Spleen (tissue), 11 donors: ENCODE measurements around the gene TENT5D. TPM values are rescaled to one million over a fixed set of nuclear protein-coding genes. Genes with fewer than 3 reads are reported as not detected.
"Not testable (repeated sequence)": the region's sequence is repeated elsewhere in the genome, so short reads cannot be mapped to it uniquely, and the experiment has no call there.

ENCODE experiments used
- DNase-seq: peaks from one replicate; pipeline ENCODE4 v3.0.0-alpha.2; 2020
- H3K27ac ChIP-seq, 8 donors: fragments of 200-600 bp; sonication (generic) in 7 of 8; 1 replicate in 4 of 8; 2 replicates in 4 of 8; pipeline versions ENCODE4 v1.5.0 to v1.8.0; 2016 to 2021; ENCODE audit warnings: inconsistent platforms in 4 of 8, mild to moderate bottlenecking in 4 of 8, moderate library complexity in 1 of 8
- H3K27me3 ChIP-seq, 7 donors: fragments of 200-600 bp; sonication (generic) in 6 of 7; replicated peaks in 1 of 7; 1 replicate in 4 of 7; 2 replicates in 3 of 7; pipeline versions ENCODE4 v1.5.0 to v1.8.0; 2016 to 2021; ENCODE audit warnings: inconsistent platforms in 3 of 7, mild to moderate bottlenecking in 1 of 7
- H3K36me3 ChIP-seq, 6 donors: fragments of 200-600 bp; sonication (generic) in 5 of 6; 1 replicate in 4 of 6; 2 replicates in 2 of 6; pipeline versions ENCODE4 v1.5.0 to v1.8.0; 2016 to 2021; ENCODE audit warnings: inconsistent platforms in 2 of 6
- H3K4me1 ChIP-seq, 6 donors: fragments of 200-600 bp; sonication (generic) in 5 of 6; 1 replicate in 3 of 6; 2 replicates in 3 of 6; pipeline versions ENCODE4 v1.5.0 to v1.8.0; 2016 to 2021; ENCODE audit warnings: inconsistent platforms in 3 of 6
- H3K4me3 ChIP-seq, 8 donors: fragments of 200-600 bp; sonication (generic) in 7 of 8; 1 replicate in 4 of 8; 2 replicates in 4 of 8; pipeline versions ENCODE4 v1.5.0 to v1.8.0; 2016 to 2021; ENCODE audit warnings: inconsistent platforms in 4 of 8, mild to moderate bottlenecking in 4 of 8, moderate library complexity in 2 of 8
- H3K9me3 ChIP-seq, 8 donors: fragments of 200-600 bp; sonication (generic) in 7 of 8; 1 replicate in 4 of 8; 2 replicates in 4 of 8; pipeline versions ENCODE4 v1.5.0 to v1.8.0; 2016 to 2021; ENCODE audit warnings: inconsistent platforms in 4 of 8
- POLR2A ChIP-seq, 3 donors: fragments of 450-650 bp; IDR thresholded peaks; one replicate each; pipeline ENCODE4 v1.5.1; 2017; ENCODE audit warnings: antibody characterized with exemption in 3 of 3, mild to moderate bottlenecking in 1 of 3
- POLR2AphosphoS5 ChIP-seq, 3 donors: sonication (generic); formaldehyde crosslinking; IDR thresholded peaks; one replicate each; pipeline ENCODE4 v1.5.1; 2017; ENCODE audit warnings: antibody characterized with exemption in 3 of 3
- WGBS, 5 donors: extraction: QIAGEN DNeasy Blood & Tissue Kit in 3 of 5; methylation state at CpG; one replicate each; pipeline versions ENCODE4 v1.1.5 to v1.1.7; 2013 to 2018; 5-methylcytosine and 5-hydroxymethylcytosine counted together
- intact Hi-C: fragments of 100-400 bp; cut with DNase I; formaldehyde crosslinking; loops from one replicate; pipeline ENCODE4 v1.15.0; 2023; ENCODE audit warnings: low total_unique reads
- polyA plus RNA-seq, 3 donors: library from polyadenylated mRNA; stranded (reverse); fragments of 200-250 nt; gene quantifications; one replicate each; pipeline ENCODE4 v1.2.1, GENCODE V29; 2013
- total RNA-seq, 7 donors: library from RNA; depleted of rRNA in 3 of 7; stranded (reverse); fragments of >200 nt in 3 of 7; fragmentation: NEBNext Ultra II Directional in 4 of 7; extraction: Animal tissue kit (Norgen Biotek cat#: 25700) in 4 of 7; gene quantifications; one replicate each; pipeline versions ENCODE4 v1.1.0 to v1.2.1, GENCODE V29; 2016 to 2021
- TF ChIP-seq, protein P1 (sequence below), 11 experiments: fragments of 200-600 bp in 7 of 11; fragments of 450-650 bp in 4 of 11; sonication (generic) in 4 of 11; IDR thresholded peaks in 8 of 11; conservative IDR thresholded peaks in 3 of 11; 1 replicate in 7 of 11; 2 replicates in 4 of 11; pipeline versions ENCODE4 v1.4.0 to v1.8.0; 2016 to 2021; ENCODE audit warnings: antibody characterized with exemption in 11 of 11, inconsistent platforms in 4 of 11, mild to moderate bottlenecking in 1 of 11
- donor health status: healthy with polysubstance abuse.
- donor health status: DM: no; HTN: no; CAD: no; lungs with moderate emphysema.
- donor health status: DM: no; HTN: no; CAD: no.
- donor health status: Bipolar disorder and iron deficiency.
- donor health status: healthy.
- donor health status: DM: no; HTN: no; CAD: no.
- donor health status: DM: yes; HTN: yes; CAD: no.

Gene TENT5D
- total and polyA plus RNA-seq, 10 donors, result not detected

DNA sequence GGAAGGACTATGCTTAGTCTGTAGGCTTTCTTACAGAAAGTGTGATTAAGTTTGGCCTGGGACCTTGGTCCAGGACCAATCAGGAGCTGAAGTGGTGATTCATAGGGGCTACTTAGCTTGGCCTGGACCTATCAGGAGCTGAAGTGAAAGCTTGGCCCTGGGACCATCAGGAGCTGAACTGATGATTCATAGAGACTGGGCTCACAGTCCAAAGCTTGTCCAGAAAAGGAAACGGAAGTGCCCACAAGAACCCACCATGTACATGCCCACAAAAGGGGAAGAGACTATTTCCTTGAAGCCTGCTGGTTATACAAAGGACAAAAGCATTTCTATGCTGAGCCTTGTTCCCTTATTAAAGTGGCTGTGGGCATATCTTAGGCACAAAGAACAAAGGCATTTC lies 12.6 kb downstream of the TENT5D start:
- intact Hi-C loops, result no loop called here
- Histone ChIP-seq H3K4me3 (no peak overlapping the region), H3K36me3 (no peaks in the 10 kb centered on the region), H3K9me3 (peaks cover 0 to 16% (median 0%) of the 10 kb centered on the region in 8 donors), H3K4me1 (no peaks in the 10 kb centered on the region), H3K27me3 (no peaks in the 10 kb centered on the region), H3K27ac (no peak overlapping the region)
- no peak for DNase-seq
- 24 to 56% (median 43%) methylated on average over 1 of the region's 1 CpG; no CpG with 5 or more reads in 1 of the 5 donors for WGBS, 5 donors
- TF ChIP-seq, protein P1, sequence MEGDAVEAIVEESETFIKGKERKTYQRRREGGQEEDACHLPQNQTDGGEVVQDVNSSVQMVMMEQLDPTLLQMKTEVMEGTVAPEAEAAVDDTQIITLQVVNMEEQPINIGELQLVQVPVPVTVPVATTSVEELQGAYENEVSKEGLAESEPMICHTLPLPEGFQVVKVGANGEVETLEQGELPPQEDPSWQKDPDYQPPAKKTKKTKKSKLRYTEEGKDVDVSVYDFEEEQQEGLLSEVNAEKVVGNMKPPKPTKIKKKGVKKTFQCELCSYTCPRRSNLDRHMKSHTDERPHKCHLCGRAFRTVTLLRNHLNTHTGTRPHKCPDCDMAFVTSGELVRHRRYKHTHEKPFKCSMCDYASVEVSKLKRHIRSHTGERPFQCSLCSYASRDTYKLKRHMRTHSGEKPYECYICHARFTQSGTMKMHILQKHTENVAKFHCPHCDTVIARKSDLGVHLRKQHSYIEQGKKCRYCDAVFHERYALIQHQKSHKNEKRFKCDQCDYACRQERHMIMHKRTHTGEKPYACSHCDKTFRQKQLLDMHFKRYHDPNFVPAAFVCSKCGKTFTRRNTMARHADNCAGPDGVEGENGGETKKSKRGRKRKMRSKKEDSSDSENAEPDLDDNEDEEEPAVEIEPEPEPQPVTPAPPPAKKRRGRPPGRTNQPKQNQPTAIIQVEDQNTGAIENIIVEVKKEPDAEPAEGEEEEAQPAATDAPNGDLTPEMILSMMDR (IDR thresholded peaks at IDR 0.05 in 8 of 11, conservative IDR thresholded peaks at IDR 0.05 in 3 of 11), result no peak
- TF ChIP-seq POLR2AphosphoS5 (IDR thresholded peaks at IDR 0.05) (no peak), POLR2A (IDR thresholded peaks at IDR 0.05) (no peak)

DNA sequence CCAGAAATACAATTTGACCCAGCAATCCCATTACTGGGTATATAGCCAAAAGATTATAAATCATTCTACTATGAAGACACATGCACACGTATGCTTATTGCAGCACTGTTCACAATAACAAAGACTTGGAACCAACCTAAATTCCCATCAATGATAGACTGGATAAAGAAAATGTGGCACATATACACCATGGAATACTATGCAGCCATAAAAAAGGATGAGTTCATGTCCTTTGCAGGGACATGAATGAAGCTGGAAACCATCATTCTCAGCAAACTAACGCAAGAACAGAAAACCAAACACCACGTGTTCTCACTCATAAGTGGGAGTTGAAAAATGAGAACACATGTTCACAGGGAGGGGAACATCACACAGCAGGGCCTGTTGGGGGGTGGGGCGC lies 47.9 kb downstream of the TENT5D start:
- H3K4me3 ChIP-seq, H3K4me1 ChIP-seq, H3K36me3 ChIP-seq, H3K27ac ChIP-seq, intact Hi-C loops, DNase-seq, H3K27me3 ChIP-seq: not testable (repeated sequence)
- 69 to 86% (median 74%) methylated on average over 4 of the region's 4 CpGs for WGBS, 5 donors
- peaks cover 0 to 36% (median 9%) of the 10 kb centered on the region in 8 donors for H3K9me3 ChIP-seq

DNA sequence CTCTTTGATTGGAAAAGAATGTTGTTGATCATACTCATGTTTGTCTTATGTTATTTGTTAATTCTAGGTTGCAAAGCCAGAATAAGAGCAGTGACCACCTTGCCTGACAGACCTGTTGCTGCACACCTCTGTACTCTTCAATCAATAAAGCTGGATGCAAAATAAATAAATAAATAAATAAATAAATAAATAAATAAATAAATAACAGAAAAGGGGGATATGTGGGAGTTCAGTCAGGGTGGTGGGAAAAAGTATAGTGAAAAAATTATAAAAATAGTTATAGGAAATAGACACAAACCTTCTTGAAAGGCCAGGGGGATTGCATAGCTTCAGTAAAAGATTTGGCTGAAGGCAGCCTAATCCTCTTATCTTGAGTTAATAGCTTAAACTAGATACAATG lies 51.3 kb downstream of the TENT5D start:
- no peak for DNase-seq
- Histone ChIP-seq H3K36me3 (no peaks in the 10 kb centered on the region), H3K27ac (no peak overlapping the region), H3K4me3 (no peak overlapping the region), H3K9me3 (peaks cover 0 to 42% (median 9%) of the 10 kb centered on the region in 8 donors), H3K27me3 (no peaks in the 10 kb centered on the region), H3K4me1 (no peaks in the 10 kb centered on the region)
- TF ChIP-seq POLR2A (IDR thresholded peaks at IDR 0.05) (no peak), POLR2AphosphoS5 (IDR thresholded peaks at IDR 0.05) (no peak)
- TF ChIP-seq, protein P1 (IDR thresholded peaks at IDR 0.05 in 8 of 11, conservative IDR thresholded peaks at IDR 0.05 in 3 of 11), result no peak
- intact Hi-C loops, result no loop called here

DNA sequence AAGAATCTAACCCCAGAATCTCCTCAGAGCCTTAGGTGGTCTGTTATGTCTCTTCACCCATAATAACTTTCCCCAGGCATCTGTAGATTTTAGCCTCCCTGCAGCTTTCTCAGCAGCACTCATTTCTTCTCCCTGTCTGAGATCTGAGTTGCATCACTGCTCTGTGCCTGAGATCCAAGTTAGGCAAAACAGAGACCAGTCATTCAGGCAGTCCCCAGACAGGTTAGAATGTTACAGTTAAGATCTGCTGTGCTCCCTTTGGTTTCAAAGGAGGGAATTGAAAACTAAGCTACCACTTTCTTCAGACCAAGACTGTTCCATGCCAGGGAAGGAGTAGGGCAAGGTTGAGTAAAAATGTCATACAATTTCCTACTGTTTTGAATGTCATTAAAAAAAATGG lies 65.3 kb downstream of the TENT5D start:
- DNase-seq, result no peak
- H3K27me3 ChIP-seq, result no peaks in the 10 kb centered on the region
- no peak overlapping the region for H3K27ac ChIP-seq
- peaks cover 0 to 12% (median 0%) of the 10 kb centered on the region in 8 donors for H3K9me3 ChIP-seq
- intact Hi-C loops, result no loop called here
- no peaks in the 10 kb centered on the region for H3K36me3 ChIP-seq
- no peaks in the 10 kb centered on the region for H3K4me1 ChIP-seq
- TF ChIP-seq, protein P1 (IDR thresholded peaks at IDR 0.05 in 8 of 11, conservative IDR thresholded peaks at IDR 0.05 in 3 of 11), result no peak
- TF ChIP-seq POLR2A (IDR thresholded peaks at IDR 0.05) (no peak), POLR2AphosphoS5 (IDR thresholded peaks at IDR 0.05) (no peak)
- no peak overlapping the region for H3K4me3 ChIP-seq

DNA sequence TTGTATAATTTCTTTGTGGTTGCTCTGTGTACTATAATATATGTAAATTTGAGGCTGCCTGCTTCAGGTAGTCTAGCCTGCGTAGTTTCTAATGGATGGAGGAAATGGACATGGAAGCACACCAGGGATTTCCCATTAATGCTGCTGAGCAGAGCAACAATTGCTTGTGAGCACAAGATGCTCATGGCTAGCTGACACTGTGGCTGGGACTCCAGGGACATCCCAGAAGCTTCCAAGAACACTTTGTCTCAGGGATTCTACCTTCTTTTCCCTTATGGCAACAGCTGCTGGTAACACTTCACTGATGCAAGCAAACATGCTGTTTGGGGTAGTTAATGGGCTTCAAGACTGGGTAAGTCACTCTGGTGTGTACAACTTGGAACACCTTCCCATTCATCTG lies 66.1 kb downstream of the TENT5D start:
- peaks cover 0 to 19% (median 0%) of the 10 kb centered on the region in 8 donors for H3K9me3 ChIP-seq
- intact Hi-C loops, result no loop called here
- no peaks in the 10 kb centered on the region for H3K27me3 ChIP-seq
- no peak for TF ChIP-seq POLR2A (IDR thresholded peaks at IDR 0.05)
- no peak for TF ChIP-seq POLR2AphosphoS5 (IDR thresholded peaks at IDR 0.05)
- TF ChIP-seq, protein P1 (IDR thresholded peaks at IDR 0.05 in 8 of 11, conservative IDR thresholded peaks at IDR 0.05 in 3 of 11), result no peak
- 58 to 100% (median 82%) methylated on average over 1 of the region's 1 CpG for WGBS, 5 donors
- H3K4me1 ChIP-seq, result no peaks in the 10 kb centered on the region
- no peak overlapping the region for H3K27ac ChIP-seq
- H3K36me3 ChIP-seq, result no peaks in the 10 kb centered on the region
- no peak for DNase-seq
- H3K4me3 ChIP-seq, result no peak overlapping the region
